GM12872 (cell line): ENCODE results near the gene PTGES2.

Source experiments
- TF ChIP-seq, protein P1 (sequence below): IDR thresholded peaks from 3 replicates; pipeline ENCODE4 v1.5.1; 2011; ENCODE audit warnings: low read depth, mild to moderate bottlenecking, low read length, moderate library complexity; ENCODE audit not compliant: insufficient read depth

Gene PTGES2

DNA sequence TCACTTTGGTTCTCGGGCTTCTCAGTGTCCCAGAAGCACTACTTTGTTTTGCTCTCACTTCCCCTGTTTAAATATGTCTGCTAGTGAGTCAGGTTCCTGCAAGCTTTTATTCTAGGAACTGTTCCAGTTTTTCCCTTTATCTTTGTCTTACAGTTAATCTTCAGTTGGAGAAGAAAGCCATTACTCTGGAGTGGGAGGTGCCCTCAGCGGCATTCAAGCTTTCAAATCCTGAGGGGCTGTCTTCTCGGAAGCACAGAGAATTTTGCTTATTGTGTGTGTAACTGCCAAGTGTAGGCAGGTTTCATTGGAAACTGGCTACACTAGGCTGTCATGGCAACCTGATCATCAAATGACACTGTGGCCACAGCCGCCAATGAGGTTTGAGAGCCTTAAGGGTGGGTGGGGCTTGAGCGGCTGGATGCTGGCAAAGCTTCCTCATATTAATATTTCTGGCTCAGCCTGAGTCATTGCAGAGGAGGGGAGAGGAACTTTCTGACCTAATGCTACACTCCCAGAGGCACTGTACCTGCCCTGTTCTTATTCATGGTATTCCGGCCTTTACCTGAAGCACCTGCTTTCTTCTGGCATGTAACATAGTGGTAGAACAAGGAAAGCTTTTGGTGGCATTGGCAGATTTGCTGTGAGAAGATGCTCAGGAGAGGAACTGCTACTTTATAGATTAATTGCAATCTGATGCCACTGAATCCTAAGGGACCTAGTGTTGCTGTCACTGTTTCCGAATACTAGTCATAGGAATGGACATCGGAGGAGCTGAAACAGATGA lies 33.2 kb downstream of the PTGES2 start:
- TF ChIP-seq, protein P1, sequence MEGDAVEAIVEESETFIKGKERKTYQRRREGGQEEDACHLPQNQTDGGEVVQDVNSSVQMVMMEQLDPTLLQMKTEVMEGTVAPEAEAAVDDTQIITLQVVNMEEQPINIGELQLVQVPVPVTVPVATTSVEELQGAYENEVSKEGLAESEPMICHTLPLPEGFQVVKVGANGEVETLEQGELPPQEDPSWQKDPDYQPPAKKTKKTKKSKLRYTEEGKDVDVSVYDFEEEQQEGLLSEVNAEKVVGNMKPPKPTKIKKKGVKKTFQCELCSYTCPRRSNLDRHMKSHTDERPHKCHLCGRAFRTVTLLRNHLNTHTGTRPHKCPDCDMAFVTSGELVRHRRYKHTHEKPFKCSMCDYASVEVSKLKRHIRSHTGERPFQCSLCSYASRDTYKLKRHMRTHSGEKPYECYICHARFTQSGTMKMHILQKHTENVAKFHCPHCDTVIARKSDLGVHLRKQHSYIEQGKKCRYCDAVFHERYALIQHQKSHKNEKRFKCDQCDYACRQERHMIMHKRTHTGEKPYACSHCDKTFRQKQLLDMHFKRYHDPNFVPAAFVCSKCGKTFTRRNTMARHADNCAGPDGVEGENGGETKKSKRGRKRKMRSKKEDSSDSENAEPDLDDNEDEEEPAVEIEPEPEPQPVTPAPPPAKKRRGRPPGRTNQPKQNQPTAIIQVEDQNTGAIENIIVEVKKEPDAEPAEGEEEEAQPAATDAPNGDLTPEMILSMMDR, result no peak

DNA sequence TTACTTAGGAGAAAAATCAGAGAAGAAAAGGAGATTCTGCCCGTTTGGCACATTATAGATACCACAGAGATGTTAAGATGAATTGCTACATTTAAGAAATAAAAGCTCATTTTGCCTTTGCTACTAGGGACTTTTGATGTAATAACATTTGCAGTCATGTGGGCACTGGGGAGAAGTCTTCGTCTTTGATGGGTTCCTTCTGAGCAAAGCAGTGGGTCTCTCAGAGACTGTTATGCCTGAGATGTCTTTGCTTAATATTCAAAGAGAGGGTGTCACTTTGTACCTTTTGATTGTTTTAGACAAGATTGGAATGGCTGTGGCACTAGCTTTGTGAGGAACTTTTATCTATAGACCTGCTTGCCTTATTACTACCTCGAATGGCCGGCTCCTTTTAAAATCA lies 34.5 kb downstream of the PTGES2 start:
- TF ChIP-seq, protein P1, result no peak

DNA sequence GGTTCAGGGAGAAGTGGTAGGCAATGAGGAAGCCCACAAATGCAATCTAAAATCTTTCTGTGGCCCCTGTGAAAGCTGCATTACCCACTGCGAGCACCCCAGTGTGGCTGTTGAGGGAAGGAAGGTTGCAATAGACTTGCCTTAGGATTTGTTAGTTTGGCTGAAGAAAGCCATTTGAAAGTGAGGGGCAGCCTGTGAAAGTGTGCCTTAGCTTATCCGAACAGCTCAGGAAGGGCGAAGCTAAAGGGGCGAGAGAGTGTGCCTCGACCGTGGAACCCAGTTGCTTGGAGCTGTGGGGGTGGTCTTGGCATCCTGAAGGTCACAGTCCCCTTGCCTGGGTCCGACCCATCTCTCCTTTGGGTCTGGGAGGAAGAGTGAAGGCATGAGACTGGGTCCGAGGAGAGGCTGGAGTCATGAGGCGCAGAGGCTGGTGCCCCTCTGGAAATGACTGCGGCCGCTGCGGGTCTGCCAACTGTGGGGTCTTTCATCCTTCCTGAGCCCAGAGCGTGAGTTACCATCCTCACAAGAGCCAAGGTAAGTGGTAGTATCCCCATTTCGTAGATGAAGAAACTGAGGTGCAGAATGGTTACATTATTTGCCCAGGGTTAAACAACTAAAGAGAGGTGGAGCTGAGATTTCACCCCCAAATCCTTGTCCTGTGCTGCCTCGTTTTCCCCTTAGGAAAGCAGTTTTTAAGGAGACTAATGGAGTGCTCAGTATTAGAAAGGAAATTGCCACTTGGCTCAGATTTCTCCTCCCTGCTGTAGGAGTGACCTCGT lies 35.1 kb downstream of the PTGES2 start:
- TF ChIP-seq, protein P1, result no peak

DNA sequence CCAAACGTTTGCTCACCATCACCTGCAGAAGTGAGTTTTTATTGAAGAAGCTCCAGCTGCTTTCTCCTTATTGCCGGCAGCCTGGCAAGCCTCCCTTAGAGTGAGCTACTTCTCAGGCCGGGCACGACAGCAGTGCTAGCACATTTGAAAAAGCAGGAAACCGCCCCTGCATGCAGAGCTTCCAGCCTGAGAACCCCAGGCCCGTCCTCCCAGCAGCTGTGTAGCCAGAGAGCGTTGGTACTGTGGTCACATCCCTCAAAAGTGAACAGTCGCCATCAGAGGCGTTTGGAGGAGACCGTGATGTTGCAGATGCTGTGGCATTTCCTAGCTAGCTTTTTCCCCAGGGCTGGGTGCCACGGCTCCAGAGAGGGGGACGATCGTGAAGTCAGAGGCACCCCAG lies 36.0 kb downstream of the PTGES2 start:
- TF ChIP-seq, protein P1, result no peak

DNA sequence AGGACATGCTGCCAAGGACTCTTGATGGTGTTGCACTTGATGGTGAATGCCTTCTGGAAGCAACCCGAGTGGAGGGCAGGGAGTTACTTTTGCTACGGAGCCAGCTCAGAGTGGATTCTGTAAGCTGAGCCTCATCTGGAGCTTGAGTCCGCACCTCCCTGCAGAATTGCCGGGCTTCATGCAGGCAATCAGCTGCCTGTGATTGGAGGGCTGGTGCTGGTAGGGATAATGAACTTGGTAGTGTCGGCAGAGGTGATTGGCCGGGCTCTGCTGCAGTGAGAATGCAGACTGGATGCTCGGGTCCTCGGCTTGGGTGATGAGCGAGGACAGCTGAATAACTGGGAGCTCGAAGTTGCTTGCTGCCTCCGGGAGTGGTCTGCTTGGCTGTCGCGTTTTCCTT lies 36.4 kb downstream of the PTGES2 start:
- TF ChIP-seq, protein P1, result no peak

DNA sequence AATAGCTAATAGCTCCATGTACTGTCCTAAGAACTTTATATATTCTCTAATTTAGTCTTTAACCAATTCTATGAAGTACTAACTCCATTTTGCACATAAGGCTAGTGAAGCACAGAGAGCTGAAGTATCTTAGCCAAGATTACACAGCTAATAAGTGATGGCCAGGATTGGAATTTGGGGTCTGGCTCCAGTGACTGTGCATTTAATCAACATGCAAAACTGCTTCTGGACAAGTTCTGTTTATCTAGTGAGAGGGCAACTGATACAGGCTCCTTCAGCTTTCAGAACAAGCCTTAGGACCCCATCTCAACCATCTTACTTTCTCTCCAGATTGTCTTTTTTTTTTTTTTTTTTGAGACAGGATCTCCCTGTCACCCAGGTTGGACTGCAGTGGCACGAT lies 38.2 kb downstream of the PTGES2 start:
- TF ChIP-seq, protein P1, result no peak

DNA sequence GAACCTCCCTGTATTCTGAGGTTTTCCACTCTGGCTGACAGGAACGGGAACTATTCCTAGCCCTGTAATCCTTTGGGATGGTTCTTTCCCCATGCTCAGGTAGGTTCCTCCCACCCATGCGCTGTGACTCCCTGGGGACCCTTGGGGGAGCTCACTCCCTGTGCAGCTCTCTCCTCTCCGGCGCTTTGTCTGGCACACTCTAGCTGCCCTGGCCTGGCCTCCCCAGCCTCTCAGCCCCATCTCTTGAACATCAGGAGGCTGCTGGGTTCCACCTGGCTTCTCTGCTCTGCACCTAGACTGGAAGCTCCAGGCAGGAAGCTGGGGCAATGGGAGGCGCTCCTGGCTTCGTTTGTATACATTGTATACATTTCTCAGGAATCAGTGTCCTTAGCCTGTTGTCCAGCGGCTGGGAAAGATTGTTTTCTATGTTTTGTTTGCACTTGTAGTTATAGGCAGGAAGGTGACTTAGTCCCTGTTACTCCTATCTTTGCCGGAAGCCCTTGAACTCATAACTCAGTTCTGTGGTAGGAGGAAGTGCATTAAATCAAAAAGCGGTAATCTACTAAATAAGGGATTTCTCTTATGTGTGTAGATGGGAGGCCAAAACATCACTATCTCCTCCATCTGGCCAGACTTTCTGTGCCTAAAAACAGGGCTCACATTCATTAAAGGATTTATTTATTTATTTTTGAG lies 39.1 kb downstream of the PTGES2 start:
- TF ChIP-seq, protein P1, result no peak
